GM18873 (cell line): Measurements from ENCODE around the gene SMURF2.
"Not testable (repeated sequence)": the region's sequence is repeated elsewhere in the genome, so short reads cannot be mapped to it uniquely, and the experiment has no call there.

Experiments
- ATAC-seq: cut with Tn5 transposase; IDR thresholded peaks from one replicate; pipeline ENCODE4 v1.9.1; 2021; ENCODE audit warnings: mild to moderate bottlenecking, moderate library complexity, moderate number of reproducible peaks; ENCODE audit not compliant: unreplicated experiment, low FRiP score

Gene SMURF2

GRCh38 chr17:64667807-64668721 is 6.0 kb upstream of the SMURF2 start:
- not testable (repeated sequence) for ATAC-seq

- not testable (repeated sequence) for ATAC-seq
These were observed 2.3 kb upstream of the SMURF2 start for GRCh38 chr17:64664299-64664981.

GRCh38 chr17:64663836-64664235 is 1.7 kb upstream of the SMURF2 start:
- not testable (repeated sequence) for ATAC-seq

- no peak for ATAC-seq
These were observed 764 bp upstream of the SMURF2 start for GRCh38 chr17:64662774-64663367.

GRCh38 chr17:64661726-64661975 is 456 bp downstream of the SMURF2 start:
- peak; percentile 6 for ATAC-seq

GRCh38 chr17:64660978-64661725 is 955 bp downstream of the SMURF2 start:
- not testable (repeated sequence) for ATAC-seq

GRCh38 chr17:64660195-64660977 is 1.7 kb downstream of the SMURF2 start:
- ATAC-seq: not testable (repeated sequence)

GRCh38 chr17:64658931-64659330 is 3.2 kb downstream of the SMURF2 start:
- no peak for ATAC-seq

- no peak for ATAC-seq
These were observed 4.4 kb downstream of the SMURF2 start for GRCh38 chr17:64657610-64658125.

GRCh38 chr17:64655704-64656103 is 6.4 kb downstream of the SMURF2 start:
- ATAC-seq: no peak

GRCh38 chr17:64653985-64654355 is 8.1 kb downstream of the SMURF2 start:
- no peak for ATAC-seq

- no peak for ATAC-seq
These were observed 8.7 kb downstream of the SMURF2 start for GRCh38 chr17:64653325-64653984.

GRCh38 chr17:64651889-64652288 is 10.2 kb downstream of the SMURF2 start:
- ATAC-seq: no peak

GRCh38 chr17:64648234-64648633 is 13.9 kb downstream of the SMURF2 start:
- ATAC-seq: no peak

- ATAC-seq: no peak
These were observed 14.3 kb downstream of the SMURF2 start for GRCh38 chr17:64647817-64648216.

- ATAC-seq: no peak
These were observed 22.6 kb downstream of the SMURF2 start for GRCh38 chr17:64639516-64639915.

GRCh38 chr17:64638552-64639203 is 23.4 kb downstream of the SMURF2 start:
- ATAC-seq: no peak

GRCh38 chr17:64635647-64636305 is 26.3 kb downstream of the SMURF2 start:
- ATAC-seq: peak; percentile 68
